ENCODE results near the gene MCF2L2.
"Not testable (repeated sequence)": the region's sequence is repeated elsewhere in the genome, so short reads cannot be mapped to it uniquely, and the experiment has no call there.

Gene MCF2L2

DNA sequence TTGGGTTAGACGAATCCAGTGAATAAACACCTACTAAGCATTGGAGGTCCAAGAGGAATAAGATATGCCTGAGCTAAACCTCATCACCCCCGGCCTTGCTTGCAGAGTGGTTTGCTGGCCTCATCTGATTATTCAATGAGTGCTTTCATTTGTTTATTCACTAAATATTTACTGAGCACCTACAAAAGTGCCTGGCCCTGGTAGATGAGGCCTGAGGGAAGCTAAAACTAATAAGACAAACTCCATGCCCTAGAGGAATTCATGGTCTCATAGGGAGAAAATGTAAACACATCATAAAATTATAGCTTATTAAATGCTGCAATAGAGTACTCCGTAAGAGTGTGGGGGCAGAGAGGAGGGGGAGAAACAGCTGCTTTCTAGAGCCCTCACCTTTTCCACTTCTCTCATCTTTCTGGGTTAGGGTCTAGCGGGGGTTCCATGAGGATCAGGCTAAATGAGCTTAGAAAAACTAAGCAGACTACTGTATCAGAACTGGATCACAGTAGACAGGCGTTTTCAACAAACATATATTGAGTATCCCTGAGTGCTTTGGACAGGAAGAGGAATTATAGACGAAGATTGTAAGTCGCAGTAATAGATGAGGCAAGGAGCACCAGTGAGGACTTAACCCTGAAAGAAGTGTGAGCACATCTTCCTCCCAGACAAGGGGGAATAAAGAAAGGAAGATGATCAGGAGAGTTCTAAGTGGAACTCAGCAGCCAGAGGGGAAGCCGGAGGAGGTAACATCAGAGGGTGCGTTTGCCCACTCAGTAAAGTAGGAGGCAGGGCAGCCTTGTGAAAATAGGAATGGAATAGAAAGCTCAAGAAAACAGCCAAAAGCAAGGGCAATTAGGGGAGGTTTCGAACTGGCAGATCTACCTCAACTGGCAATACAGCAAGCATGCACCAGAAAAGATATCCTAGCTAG lies 234.4 kb downstream of the MCF2L2 start:
- no peak for DNase-seq

DNA sequence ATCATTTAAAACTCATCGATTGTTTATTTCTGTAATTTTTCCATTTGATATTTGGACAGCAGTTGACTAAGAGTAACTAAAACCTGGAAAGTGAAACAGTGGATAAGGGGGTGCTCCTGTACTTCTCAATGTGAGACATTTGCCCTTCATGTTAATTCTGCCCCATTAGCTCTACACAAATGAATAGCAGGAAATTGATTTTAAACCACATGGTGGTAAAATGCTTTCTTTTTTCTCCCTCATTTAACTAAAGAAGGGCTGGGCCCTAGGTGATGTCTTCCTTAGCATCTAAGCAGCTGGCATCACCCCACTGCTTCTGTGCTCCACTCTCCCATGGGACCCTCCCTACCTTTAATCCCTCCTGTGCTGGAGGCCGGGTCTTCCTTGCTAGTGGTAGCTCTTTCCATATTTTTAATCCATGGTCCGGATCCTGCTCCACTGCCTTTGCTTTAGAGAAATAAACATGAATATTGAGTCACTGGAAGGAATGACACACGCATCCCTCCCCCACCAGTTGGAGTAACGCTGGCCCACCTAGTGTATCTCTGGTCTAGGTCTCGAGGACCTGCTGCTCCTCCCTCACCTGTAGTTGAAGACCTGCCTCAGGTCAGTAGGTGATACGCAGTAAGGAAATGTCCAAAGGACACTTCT lies 235.6 kb downstream of the MCF2L2 start:
- DNase-seq: no peak

DNA sequence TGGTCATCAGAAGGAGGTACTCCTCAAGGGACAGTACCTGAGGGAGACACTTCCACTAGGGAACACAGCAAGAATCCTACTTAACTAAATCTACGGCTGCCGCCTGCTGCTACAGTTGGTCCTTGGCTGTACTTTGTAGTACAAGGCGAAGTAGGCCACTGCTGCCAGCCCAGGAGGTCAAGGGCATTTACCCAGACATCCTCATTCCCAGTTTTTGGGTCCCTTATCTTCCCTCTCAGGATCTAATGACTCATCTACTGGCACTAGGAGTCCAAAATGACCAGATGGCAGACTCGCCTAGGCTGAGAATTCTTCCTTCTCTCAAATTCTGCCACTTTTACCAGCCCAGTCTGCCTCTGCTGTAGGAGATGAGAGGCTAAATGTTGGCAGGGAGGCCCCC lies 238.8 kb downstream of the MCF2L2 start:
- no peak for DNase-seq

DNA sequence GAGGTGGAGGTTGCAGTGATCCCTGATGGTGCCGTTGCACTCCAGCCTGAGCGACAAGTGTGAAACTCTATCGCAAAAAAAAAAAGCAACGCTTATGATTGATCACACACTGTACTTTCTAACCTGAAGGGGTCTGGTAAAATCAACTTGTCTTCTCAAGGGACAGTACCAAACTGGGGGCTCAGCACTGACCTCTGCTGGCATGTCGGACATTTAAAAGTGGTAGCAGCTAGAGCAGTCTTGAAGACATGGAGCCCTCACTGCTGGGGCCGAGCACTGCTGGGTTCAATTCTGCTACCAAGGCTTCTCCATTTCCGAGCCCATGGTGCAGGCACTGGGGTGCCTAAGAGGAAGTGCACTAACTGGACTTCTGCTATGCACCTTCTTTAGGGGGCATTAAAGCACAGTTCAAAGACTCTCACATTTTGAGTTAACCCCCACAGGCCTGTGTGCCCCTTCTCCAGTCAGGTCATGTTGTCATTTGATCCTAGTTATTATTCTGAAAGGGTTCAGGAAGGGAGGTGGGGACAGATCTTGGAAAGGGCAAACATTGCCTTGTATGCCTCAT lies 239.4 kb downstream of the MCF2L2 start:
- DNase-seq: no peak

DNA sequence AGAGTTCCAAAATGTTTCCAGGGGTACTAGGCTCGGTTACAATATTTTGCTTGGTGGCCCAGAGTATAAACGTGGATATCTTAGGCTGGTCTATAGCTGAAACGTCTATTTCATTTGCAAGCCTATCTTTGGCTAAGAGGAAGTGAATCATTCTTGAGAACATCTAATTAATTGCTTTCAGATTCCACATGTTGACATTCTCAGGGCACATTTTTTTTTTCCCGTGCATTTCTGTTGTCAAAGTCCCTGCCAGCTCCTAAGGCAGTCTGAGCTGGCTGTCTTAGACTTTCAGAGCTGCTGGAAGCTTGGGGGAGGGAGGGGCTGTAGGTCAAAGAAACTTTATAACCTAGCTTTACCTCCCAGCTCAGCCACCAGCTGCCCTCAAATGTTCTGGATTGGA lies 242.7 kb downstream of the MCF2L2 start:
- no peak for DNase-seq

DNA sequence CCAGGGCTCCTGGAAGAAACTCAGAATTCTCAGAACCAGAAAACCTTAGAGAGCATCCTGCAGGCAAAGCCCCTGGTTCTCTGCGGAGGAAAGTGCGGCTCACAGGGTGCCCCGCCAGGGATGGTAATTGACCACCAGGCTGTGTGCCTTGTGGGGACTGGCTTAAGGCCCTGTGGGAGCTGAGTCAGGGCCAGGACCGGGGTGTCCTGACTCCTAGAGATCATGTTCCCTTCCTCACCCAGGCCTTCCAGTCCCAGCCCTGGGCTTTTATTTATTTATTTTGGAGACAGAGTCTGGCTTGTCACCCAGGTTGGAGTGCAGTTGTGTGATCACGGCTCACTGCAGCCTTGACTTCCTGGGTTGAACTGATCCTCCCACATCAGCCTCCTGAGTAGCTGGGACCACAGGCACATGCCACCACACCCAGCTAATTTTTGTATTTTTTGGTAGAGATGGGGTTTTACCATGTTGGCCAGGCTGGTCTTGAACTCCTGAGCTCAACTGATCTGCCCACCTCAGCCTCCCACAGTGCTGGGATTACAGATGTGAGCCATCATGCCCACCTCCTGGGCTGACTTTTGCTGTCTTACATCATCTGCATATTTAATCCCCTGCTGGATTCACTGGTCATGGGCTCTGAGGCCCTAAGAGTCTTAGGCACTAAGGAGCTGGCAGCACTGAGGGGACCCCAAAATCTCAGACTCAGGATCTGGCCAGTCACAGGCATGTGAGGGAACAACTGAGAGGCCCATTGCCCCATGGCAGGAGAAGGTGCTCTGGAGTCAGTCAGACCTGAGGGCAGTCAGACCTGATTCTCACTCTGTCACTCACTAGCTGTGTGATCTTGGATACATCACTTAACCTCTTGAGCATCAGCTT lies 245.4 kb downstream of the MCF2L2 start:
- DNase-seq: no peak

DNA sequence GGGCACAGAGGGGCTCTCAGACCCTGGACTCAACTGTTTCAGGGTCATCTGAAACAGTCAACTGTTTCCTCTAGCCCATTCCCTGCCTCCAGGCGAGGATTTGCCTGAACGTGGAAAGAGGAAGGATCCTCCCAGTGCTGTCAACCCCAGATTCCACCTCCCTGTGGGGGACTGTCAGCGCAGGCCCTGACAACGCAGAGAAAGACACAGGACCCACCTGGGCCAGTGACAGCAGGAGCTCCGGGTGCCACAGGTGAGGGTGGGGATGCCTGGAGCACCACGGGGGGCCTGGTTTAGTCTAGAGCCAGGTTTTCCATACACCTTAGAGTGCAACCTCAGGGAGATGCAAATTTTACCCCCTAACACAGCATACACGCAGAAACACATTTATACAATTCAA lies 246.3 kb downstream of the MCF2L2 start:
- no peak for DNase-seq

DNA sequence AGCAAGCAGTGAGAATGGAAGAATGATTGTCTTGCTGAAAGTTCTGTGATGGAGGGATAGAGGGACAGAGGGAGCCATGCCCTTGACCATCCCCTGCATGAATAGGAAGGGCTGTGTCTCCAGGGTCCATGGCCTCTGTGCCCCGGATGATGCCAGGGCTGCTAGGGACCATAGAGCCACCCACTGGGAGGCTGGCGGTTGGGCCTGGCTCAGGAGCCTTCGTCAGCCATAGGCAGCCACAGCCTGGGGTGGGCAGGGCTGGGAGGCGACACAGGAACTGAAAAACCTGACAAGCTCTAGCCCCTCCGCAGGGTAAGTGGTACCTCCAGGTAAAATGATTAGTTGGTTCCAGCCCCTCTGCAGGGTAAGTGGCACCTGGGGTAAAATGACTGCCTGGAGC lies 246.8 kb downstream of the MCF2L2 start:
- no peak for DNase-seq

DNA sequence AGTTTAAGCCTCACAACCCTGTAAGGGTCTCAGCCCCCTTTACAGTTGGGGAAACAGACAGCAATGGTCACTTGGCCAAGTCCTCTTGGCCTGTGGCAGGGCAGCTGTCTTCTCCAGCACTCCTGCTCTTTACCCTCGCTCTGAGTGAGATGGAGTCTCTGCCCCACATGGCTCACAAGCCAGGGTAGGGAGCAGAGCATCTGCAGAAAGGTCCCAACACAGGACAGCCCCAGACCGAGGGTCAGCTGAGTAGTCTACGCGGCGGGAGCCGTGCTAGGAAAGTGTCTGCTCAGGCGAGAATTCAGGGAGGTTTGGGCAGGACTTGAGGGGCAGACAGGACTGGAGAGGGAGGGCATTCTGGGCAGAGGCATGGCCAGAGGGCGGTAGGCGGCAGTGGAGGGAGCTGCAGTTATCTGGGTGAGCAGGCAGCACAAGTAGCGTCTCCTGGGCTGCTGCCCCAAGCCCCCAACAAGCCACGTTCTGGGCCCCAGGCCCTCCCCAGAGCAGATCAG lies 247.6 kb downstream of the MCF2L2 start:
- no peak for DNase-seq

DNA sequence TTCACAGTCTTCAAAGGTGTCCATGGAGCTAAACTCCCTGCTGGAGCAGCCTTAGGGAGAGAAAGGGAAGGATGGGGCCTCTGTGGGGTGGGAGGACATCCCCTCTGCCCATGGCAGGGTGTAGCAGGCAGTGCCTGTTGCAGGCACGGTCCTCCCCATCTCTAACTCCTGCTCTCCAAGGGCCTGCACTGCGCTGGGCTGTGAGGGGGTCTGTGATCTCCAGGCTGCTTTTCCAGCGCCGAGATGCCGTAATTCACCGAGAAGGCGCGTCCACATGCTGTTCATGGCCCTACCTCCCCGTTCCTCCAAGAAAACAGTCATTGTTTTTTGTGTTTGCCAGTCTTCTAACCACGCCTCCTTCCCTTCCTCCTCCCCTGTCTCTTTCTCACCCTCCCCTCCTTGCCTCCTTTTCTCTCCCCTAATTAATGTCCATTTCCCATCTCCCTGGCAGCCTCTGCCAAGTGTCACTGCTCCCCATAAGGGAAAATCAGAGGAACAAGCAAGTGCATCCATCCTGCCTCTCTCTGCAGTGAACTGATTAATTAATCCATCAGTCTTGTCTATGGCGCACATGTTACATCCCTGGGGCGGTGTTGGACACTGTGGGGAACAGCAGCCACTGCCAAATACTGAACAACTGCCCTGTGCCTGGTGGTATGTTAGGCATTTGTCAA lies 248.2 kb downstream of the MCF2L2 start:
- DNase-seq: no peak

DNA sequence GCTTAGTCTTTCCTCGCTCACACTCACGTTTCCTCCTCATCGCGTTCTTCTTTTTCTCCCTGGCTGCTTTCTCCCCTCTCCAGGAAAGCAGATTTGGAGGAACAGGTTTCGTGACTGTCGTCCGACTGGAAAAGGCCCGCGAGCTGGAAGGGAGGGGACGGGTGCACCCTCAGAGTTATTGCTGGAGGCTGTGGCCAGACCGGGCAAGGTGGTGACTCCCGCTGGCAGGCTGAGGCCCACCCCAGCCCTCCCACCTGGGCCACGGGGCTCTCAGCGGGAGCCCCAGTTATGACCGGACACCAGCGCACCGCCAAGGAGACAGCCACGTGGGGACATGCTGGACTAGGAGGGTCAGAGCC lies 248.9 kb downstream of the MCF2L2 start:
- not testable (repeated sequence) for DNase-seq

DNA sequence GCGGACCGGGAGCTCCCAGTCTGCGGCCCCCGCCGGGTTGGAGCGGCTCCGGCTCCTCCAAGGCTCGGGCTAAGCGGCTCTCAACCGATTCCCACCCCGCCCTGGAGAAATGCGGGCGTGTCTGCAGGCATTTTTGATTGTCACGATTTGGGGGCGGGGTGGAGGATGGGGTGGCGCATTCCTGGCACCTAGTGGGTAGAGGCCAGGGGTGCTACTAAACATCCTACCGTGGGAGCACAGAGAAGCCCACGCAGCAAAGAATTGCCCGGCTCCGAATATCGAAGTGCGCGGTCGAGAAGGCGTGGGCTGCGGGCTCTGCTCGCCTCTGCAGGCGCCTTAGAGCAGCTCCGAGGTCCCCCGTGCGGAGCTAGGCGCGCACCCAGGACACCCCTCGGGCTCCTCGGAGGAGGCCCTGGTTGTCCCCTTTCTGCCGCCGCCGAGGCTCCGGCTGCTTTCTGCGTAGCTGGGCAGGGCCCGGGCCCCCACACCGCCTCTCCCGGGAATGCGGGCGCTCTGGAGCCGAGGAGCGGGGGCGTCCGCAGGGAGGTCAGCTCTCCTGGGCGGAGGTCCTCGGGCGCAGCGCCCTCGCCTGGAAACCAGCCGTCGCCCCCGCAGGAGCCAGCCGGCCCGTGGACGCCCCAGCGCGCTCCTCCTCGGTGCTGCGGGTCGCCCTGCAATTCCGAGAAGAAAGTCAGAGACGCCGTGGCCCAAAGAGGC lies 249.4 kb downstream of the MCF2L2 start:
- DNase-seq: no peak

DNA sequence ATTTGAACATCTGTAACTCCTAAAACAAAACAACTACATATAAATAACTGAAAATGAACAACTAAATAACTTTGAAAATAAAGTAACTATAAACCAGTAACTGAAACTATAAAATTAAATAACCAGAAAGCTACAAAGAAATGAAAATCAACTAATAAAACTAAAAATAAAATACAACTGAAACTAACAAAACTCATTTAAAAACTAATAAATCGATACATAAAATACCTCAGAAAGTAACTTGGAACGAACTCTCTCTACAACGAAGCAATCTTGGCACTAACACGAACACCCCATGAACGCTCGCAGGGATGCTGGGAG lies 249.9 kb downstream of the MCF2L2 start:
- no peak for DNase-seq

DNA sequence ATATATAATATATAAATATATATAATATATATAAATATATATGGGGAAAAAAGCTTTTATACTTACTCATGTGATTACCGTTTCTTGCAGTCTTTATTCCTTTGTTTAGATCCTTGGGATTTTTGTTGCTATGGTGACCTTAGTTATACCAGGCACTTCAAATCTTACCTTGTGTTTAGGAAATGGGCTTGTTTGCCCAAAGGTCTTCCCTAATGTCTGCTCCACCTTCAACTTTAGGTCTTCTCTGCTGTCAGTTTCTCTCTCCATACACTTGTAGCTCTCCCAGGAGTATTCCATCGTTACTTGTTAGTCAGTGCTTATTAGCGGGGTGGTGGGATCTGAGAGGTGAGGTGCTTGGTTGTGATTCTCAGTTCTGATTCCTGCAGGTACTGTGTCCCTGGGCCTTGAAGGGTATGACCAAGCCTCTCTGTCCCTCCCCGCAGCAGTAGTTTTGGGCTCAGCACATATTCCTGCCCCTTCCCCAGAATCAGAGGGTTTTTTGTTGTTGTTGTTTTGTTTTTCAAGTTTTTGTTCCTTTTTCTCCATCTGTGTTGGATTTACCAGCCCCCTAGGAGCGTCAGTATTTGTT lies 256.3 kb downstream of the MCF2L2 start:
- no peak for DNase-seq

DNA sequence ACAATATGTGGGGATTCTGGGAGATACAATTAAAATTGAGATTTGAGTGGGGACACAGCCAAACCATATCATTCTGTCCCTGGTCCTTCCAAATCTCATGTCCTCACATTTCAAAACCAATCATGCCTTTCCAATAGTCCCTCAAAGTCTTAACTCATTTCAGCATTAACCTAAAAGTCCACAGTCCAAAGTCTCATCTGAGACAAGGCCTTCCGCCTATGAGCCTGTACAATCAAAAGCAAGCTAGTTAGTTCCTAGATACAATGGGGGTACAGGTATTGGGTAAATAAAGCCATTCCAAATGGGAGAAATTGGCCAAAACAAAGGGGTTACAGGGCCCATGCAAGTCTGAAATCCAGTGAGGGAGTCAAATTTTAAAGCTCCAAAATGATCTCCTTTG lies 260.4 kb downstream of the MCF2L2 start:
- not testable (repeated sequence) for DNase-seq

DNA sequence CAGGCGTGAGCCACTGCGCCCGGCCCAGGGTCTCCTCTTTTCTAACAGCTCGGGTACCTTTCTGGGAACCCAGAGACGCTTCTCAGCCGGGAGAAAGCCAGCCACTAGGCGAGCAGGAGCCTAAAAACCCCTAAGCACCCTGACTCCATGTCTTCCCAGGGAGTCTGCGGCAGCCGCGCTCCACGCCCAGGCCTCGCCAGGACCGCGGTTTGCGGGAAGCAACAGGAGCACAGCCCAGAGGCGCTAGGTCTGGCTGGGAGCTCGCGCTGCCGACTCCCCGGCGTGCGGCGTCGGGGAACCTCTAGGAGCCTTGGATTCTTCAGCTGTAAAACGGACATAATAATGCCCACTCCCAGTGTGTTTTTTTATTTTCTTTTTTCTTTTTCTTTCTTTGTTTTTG lies 264.9 kb downstream of the MCF2L2 start:
- DNase-seq: no peak

DNA sequence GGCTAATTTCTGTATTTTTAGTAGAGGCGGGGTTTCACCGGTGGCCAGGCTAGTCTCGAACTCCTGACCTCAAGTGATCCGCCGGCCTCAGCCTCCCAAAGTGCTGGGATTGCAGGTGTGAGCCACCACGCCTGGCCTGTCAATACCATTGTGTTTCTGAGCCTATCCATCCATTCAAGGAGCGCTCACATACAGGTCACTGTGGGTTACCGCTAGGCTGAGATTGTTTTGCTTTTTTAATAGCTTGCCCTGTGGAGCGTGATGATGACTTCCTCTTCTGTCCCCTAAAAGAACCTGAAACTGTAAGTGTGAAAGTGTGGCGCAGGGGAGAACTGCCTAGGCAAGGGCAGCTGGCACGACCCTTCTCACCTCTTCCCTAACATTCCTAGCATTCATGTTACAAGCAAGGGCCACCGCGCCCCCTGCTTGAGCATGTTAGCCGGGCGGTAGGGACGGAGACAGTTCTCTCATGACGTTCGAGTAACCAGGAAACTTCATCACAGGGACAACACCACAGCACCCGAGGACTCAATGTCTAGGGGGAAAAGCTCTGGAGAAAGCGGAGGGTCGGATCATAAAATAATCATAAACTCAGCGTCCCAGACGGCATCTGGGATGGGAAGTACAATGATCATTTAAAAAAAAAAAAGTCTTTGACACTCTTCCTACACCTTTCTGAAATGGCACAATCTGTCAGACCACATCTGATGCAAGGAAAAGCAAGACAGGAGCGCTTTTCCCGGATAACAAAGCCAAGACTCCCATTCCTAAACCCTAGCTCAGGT lies 266.7 kb downstream of the MCF2L2 start:
- DNase-seq: no peak

DNA sequence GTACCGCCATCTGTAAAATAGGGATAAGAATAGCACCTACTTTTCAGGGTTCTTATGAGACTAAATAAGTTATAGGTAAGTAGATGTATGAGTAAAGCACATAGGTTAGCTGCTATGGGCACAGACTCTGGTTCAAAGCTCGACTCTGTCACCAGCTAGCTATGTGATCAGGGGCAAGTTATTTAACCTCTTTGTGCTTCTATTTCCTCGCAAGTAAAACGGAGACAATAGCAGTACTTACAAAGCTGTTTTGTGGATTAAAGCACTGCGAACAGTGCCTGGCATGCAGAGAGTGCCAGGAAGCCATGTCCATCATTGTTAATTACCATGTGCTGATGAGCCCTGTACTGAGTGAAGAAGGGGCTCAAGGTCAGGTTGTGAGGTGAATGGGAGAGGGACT lies 267.8 kb downstream of the MCF2L2 start:
- no peak for DNase-seq

DNA sequence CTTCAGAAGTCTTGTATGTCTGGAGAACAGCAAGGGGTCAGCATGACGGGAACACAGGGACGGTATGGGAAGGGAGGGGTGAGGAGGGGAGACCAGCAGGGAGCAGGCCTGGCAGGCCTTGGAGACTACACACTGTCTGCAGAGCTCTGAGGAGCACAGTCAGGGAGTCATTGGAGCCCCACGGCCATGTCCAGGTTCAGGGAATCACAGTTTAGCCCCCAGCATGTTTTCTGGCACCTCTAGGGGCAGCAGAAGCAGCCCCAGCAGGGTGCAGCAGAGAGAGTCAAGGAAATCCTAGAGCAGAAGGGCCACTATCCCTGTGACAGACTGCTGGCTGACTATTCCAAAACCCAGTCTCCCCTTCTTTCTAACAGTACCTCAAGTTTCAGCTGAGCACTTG lies 269.1 kb downstream of the MCF2L2 start:
- peak; percentile 28 for DNase-seq

DNA sequence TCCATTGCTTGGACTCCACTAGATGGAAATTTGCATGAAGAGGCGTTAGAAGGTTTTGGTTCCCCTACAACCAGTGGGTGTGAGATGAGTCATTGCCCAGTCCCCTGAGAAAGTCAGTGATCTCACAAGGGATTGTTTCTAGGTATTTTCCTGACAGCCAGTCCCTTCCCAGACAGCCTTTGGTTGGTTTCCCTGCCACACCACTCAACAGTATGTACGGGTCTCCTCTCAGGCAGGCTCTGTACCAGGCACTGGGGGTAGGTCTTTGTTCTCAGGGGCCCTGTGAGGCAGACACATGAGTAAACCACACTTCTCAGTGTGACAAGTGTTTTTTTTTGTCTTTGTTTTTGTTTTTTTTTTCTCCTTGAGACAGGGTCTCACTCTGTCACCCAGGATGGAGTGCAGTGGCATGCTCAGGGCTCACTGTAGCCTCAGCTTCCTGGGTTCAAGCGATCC lies 269.8 kb downstream of the MCF2L2 start:
- DNase-seq: no peak

DNA sequence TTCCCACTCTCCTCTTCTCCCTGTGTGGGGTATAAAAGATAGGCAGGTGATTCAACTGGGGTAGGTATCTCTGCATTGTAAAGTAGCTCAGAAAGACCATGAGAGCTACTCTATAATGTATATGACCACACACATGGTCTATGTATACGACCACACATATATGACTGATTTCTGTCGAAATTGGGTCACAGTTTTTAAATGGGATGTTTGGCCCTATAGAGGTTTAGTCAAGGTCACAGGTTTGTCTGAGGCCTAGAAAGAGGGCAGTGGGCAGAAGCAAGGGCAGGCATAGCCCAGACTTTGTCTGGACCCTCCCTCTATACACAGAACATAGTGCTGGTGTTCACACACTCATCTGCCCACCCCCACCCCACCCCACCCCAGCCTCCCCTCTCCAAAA lies 270.3 kb downstream of the MCF2L2 start:
- DNase-seq: no peak

Measured in DMS 273 treated with DMSO at 0.1 percent for 48 hours (cell line).